Measurements from ENCODE around the gene GLYATL1.

GLYATL1 gene

DNA sequence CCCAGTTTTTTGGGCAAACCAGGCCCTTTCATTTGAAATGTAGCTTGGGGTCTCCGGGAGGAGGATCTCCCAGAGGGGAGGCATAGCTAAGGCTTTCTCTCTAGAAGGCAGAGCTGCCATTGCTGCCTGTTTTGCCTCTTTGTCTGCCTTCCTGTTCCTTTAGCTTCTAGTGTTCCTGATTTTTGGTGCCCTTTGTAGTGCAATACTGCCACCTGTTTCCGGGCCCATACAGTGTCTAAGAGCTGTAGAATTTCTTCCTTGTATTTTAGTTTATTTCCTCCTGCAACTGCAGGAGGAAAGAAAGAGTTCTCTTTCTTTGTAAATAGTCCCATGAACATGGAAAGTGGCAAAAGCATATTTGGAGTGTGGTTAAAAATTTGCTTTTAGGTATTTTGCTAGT, 19.3 kb upstream of the GLYATL1 start:
- H3K4me1 Mint-ChIP-seq: peaks cover 14% of the 10 kb centered on the region
- no peaks in the 10 kb centered on the region for H3K36me3 Mint-ChIP-seq
- H3K9me3 Mint-ChIP-seq: peaks cover 9% of the 10 kb centered on the region
- DNase-seq (ENCODE audit: low spot score in 2 of 2) (no peak), ATAC-seq (no peak)
- no peak overlapping the region for H3K4me3 Mint-ChIP-seq
- no peak overlapping the region for H3K27ac Mint-ChIP-seq

- Mint-ChIP-seq H3K9me3 (peaks cover 6% of the 10 kb centered on the region), H3K4me3 (no peak overlapping the region), H3K27ac (no peak overlapping the region), H3K36me3 (no peaks in the 10 kb centered on the region), H3K4me1 (peaks cover 14% of the 10 kb centered on the region)
- no peak for ATAC-seq
- no peak for DNase-seq (ENCODE audit: low spot score in 2 of 2)
These were observed 17.4 kb upstream of the GLYATL1 start for GRCh38 chr11:58921778-58922390.

GRCh38 chr11:58922479-58922878, 16.8 kb upstream of the GLYATL1 start:
- H3K4me3 Mint-ChIP-seq: no peak overlapping the region
- H3K27ac Mint-ChIP-seq: no peak overlapping the region
- ATAC-seq (no peak), DNase-seq (ENCODE audit: low spot score in 2 of 2) (no peak)
- peaks cover 2% of the 10 kb centered on the region for H3K9me3 Mint-ChIP-seq
- no peaks in the 10 kb centered on the region for H3K36me3 Mint-ChIP-seq
- H3K4me1 Mint-ChIP-seq: peaks cover 14% of the 10 kb centered on the region

DNA sequence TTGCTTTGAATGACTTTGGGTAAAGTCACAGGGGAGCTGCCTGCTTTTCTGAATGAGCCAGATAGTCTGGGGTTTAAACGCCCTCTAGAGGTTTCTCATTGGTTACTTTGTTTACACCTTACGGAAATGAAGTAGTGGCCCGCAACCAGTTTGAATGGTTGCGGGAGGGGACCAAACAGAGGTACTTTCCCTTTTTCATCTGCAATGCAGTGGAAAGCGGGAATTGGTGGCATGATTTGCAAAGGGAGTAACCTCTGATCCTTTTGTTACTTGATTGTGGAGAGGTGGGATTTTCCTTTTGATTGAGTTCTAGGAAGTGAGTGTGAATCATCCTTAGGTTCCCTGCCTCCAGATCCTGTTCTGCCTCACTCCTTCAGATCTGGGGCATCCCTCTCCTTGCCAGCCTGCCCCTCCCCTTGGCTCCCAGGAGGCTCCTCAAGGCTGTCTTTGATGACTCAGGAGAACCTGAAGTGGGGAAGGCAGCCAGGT, 15.9 kb upstream of the GLYATL1 start:
- ATAC-seq: peak; percentile 72

DNA sequence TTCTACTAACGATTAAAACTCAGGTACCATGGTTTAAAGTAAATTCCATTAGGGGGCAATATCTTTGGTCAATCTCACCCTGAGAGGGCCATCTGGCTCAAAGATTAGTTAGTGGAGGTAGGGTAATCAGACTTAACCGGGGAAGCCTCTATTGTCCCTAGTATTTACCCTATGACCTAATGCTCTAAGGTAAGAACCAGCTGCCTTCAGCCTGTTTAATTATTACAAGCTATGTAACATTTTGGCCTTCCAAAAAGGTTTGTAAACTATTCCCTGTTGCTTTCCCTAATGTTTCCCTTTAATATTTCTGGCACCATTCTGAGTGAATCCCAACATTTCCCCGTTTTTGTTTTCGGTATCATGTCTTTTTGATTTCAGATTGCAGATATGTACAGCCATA, 15.1 kb upstream of the GLYATL1 start:
- DNase-seq (ENCODE audit: low spot score in 2 of 2) (no peak), ATAC-seq (no peak)
- no peaks in the 10 kb centered on the region for H3K9me3 Mint-ChIP-seq
- H3K4me3 Mint-ChIP-seq: no peak overlapping the region
- peaks cover 14% of the 10 kb centered on the region for H3K4me1 Mint-ChIP-seq
- H3K36me3 Mint-ChIP-seq: no peaks in the 10 kb centered on the region
- no peak overlapping the region for H3K27ac Mint-ChIP-seq

More for the DNA sequence above, 15.9 kb upstream of the GLYATL1 start:
- H3K36me3 Mint-ChIP-seq: no peaks in the 10 kb centered on the region
- DNase-seq (ENCODE audit: low spot score in 2 of 2): no peak
- H3K4me3 Mint-ChIP-seq: no peak overlapping the region
- peaks cover 1% of the 10 kb centered on the region for H3K9me3 Mint-ChIP-seq
- peaks cover 14% of the 10 kb centered on the region for H3K4me1 Mint-ChIP-seq
- no peak overlapping the region for H3K27ac Mint-ChIP-seq

- Mint-ChIP-seq H3K9me3 (no peaks in the 10 kb centered on the region), H3K4me1 (peaks cover 14% of the 10 kb centered on the region), H3K27ac (no peak overlapping the region), H3K4me3 (no peak overlapping the region), H3K36me3 (no peaks in the 10 kb centered on the region)
- no peak for ATAC-seq
- no peak for DNase-seq (ENCODE audit: low spot score in 2 of 2)
These were observed 13.0 kb upstream of the GLYATL1 start for GRCh38 chr11:58926251-58926650.

DNA sequence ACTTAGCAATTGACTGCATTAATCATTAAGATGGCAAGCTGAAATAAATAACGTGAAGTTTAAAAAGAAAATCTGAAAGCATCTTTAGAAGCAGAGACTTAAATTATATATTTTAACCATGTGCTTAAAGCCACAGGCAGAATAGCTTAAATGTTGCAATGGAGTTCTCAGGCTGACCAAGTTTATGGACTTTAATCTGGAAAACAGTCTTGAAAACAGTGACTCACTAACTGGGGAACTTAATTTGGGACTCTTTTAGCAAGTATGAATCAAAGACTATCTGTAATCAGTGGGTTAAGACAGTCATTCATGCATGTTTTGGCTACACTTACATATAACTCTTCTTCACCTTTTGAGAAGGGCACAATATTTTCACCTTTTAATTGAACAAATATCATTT, 12.6 kb upstream of the GLYATL1 start:
- no peak overlapping the region for H3K4me3 Mint-ChIP-seq
- ATAC-seq (no peak), DNase-seq (ENCODE audit: low spot score in 2 of 2) (no peak)
- H3K36me3 Mint-ChIP-seq: no peaks in the 10 kb centered on the region
- no peaks in the 10 kb centered on the region for H3K9me3 Mint-ChIP-seq
- peaks cover 14% of the 10 kb centered on the region for H3K4me1 Mint-ChIP-seq
- no peak overlapping the region for H3K27ac Mint-ChIP-seq

- H3K4me3 Mint-ChIP-seq: no peak overlapping the region
- ATAC-seq (no peak), DNase-seq (ENCODE audit: low spot score in 2 of 2) (no peak)
- no peak overlapping the region for H3K27ac Mint-ChIP-seq
- H3K9me3 Mint-ChIP-seq: no peaks in the 10 kb centered on the region
- no peaks in the 10 kb centered on the region for H3K36me3 Mint-ChIP-seq
- peaks cover 14% of the 10 kb centered on the region for H3K4me1 Mint-ChIP-seq
These were observed 11.7 kb upstream of the GLYATL1 start for GRCh38 chr11:58927393-58928106.

DNA sequence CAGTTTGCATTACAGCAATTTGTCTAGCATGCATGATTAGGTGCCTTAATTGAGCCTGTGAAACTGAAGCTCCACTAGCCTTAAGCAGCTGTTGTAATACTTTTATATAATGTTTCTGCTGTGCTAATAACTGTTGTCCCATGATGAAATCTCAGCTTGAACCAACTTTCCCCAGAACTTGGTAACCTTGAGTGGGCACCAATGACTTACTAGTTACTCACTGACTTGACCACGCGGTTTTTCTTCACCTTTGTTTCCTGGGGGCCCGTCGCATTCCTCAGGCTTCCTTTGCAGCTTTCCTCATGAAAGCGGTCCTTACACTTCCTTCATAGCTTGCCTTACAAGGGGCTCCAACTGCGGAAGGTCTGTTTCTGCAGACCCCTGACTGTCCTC, 11.2 kb upstream of the GLYATL1 start:
- no peak for ATAC-seq
- Mint-ChIP-seq H3K4me3 (no peak overlapping the region), H3K9me3 (no peaks in the 10 kb centered on the region), H3K4me1 (peaks cover 9% of the 10 kb centered on the region), H3K36me3 (no peaks in the 10 kb centered on the region), H3K27ac (no peak overlapping the region)
- no peak for DNase-seq (ENCODE audit: low spot score in 2 of 2)

- H3K9me3 Mint-ChIP-seq: no peaks in the 10 kb centered on the region
- no peak for DNase-seq (ENCODE audit: low spot score in 2 of 2)
- no peak overlapping the region for H3K4me3 Mint-ChIP-seq
- H3K4me1 Mint-ChIP-seq: peaks cover 3% of the 10 kb centered on the region
- ATAC-seq: no peak
- H3K36me3 Mint-ChIP-seq: no peaks in the 10 kb centered on the region
- no peak overlapping the region for H3K27ac Mint-ChIP-seq
These were observed 10.6 kb upstream of the GLYATL1 start for GRCh38 chr11:58928691-58929090.

GRCh38 chr11:58930926-58931325, 8.4 kb upstream of the GLYATL1 start:
- H3K36me3 Mint-ChIP-seq: no peaks in the 10 kb centered on the region

GRCh38 chr11:58933661-58934060, 5.6 kb upstream of the GLYATL1 start:
- DNase-seq (ENCODE audit: low spot score in 2 of 2) (no peak), ATAC-seq (peak; percentile 13)
- Mint-ChIP-seq H3K27ac (no peak overlapping the region), H3K4me1 (no peaks in the 10 kb centered on the region), H3K9me3 (no peaks in the 10 kb centered on the region), H3K4me3 (no peak overlapping the region), H3K36me3 (no peaks in the 10 kb centered on the region)

More at GRCh38 chr11:58930926-58931325, 8.4 kb upstream of the GLYATL1 start:
- ATAC-seq (no peak), DNase-seq (ENCODE audit: low spot score in 2 of 2) (no peak)
- no peak overlapping the region for H3K4me3 Mint-ChIP-seq
- no peaks in the 10 kb centered on the region for H3K4me1 Mint-ChIP-seq
- H3K9me3 Mint-ChIP-seq: no peaks in the 10 kb centered on the region
- H3K27ac Mint-ChIP-seq: no peak overlapping the region

DNA sequence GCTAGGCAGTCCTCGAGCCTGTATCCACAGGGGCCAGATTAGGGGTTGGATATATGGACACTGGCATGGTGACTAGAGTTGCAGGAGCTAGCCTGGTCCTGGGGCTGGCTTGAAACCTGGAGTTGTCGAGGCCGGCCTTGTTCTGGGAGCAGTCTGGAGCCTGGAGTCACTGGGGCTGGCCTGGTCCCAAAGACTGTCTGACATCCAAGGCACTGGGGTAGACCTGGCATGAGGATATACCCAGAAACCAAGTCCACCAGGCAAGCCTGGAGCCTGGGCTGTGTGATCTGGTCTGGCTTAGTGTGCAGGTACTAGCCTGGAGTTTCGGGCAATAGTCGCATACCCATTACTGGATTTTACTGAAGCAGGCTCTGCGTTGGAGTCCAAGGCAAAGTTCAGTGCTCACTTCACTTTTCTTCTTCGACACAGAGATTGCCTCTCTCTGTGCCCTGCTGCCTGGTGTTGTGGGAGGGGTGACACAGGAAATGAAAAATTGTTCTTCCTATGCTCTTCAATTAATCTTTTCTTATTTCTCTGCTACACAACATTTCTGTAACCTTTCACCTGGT, 4.3 kb upstream of the GLYATL1 start:
- H3K4me3 Mint-ChIP-seq: no peak overlapping the region
- no peak overlapping the region for H3K27ac Mint-ChIP-seq
- H3K36me3 Mint-ChIP-seq: no peaks in the 10 kb centered on the region
- ATAC-seq: peak; percentile 15
- no peaks in the 10 kb centered on the region for H3K4me1 Mint-ChIP-seq
- no peaks in the 10 kb centered on the region for H3K9me3 Mint-ChIP-seq
- no peak for DNase-seq (ENCODE audit: low spot score in 2 of 2)

GRCh38 chr11:58938398-58938797, 890 bp upstream of the GLYATL1 start:
- Mint-ChIP-seq H3K4me1 (no peaks in the 10 kb centered on the region), H3K4me3 (no peak overlapping the region), H3K36me3 (no peaks in the 10 kb centered on the region), H3K9me3 (no peaks in the 10 kb centered on the region), H3K27ac (no peak overlapping the region)
- DNase-seq (ENCODE audit: low spot score in 2 of 2) (no peak), ATAC-seq (peak; percentile 40)

DNA sequence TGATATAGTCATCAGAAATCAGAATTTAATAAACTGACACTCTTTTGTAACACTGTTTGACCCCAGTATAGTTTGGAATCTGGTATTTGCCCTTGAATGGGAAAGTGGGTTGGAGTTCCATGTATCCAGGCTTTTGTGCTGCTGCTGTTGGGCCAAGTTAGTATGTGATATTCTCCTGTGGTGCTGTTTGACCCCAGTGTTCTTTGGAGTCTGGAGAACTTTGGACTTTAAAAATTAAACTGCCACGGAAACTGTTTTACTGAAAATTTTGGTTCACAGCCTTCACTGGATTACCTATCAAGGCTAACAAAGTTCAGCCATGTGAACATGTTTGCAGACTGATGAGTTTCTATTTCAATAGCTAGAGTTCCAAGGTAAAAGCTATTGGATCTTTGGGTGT, 740 bp downstream of the GLYATL1 start:
- Mint-ChIP-seq H3K9me3 (no peaks in the 10 kb centered on the region), H3K4me1 (no peaks in the 10 kb centered on the region), H3K4me3 (no peak overlapping the region), H3K27ac (no peak overlapping the region), H3K36me3 (no peaks in the 10 kb centered on the region)
- no peak for DNase-seq (ENCODE audit: low spot score in 2 of 2)
- no peak for ATAC-seq

- Mint-ChIP-seq H3K9me3 (no peaks in the 10 kb centered on the region), H3K27ac (no peak overlapping the region), H3K4me1 (no peaks in the 10 kb centered on the region), H3K36me3 (no peaks in the 10 kb centered on the region), H3K4me3 (no peak overlapping the region)
- DNase-seq (ENCODE audit: low spot score in 2 of 2) (no peak), ATAC-seq (no peak)
These were observed 2.5 kb downstream of the GLYATL1 start for GRCh38 chr11:58941838-58942237.

Data from stimulated activated effector memory CD8-positive, alpha-beta T cell treated with anti-CD3 and anti-CD28 coated beads, Interleukin-12 subunit alpha, Interleukin-12 subunit beta, amount 100 ng/mL, for 72 hours (primary cell).